Right atrium auricular region (tissue), 2 donors: ENCODE measurements around the gene KDM8. TPM values are rescaled to one million over a fixed set of nuclear protein-coding genes. Genes with fewer than 3 reads are reported as not detected.

Experiments
- DNase-seq: peaks from one replicate; pipeline ENCODE4 v3.0.0-alpha.2; 2019; ENCODE audit warnings: low spot score
- H3K27ac ChIP-seq, 2 donors: fragments of 200-600 bp; sonication (generic); 1 replicate in 1 of 2; 2 replicates in 1 of 2; pipeline ENCODE4 v1.5.1; 2016 to 2019
- H3K27me3 ChIP-seq, 2 donors: fragments of 200-600 bp; sonication (generic); one replicate each; pipeline versions ENCODE4 v1.5.1 to v1.6.0; 2017 to 2019
- H3K36me3 ChIP-seq: fragments of 200-600 bp; sonication (generic); one replicate; pipeline ENCODE4 v1.5.1; 2016
- H3K4me1 ChIP-seq, 2 donors: fragments of 200-600 bp; sonication (generic); one replicate each; pipeline versions ENCODE4 v1.5.1 to v1.6.0; 2017 to 2019
- H3K4me3 ChIP-seq, 2 donors: fragments of 200-600 bp; sonication (generic); 1 replicate in 1 of 2; 2 replicates in 1 of 2; pipeline ENCODE4 v1.5.1; 2017 to 2019; ENCODE audit warnings: mild to moderate bottlenecking in 1 of 2, moderate library complexity in 1 of 2
- H3K9me3 ChIP-seq, 2 donors: fragments of 200-600 bp; sonication (generic); one replicate each; pipeline ENCODE4 v1.5.1; 2019
- CTCF ChIP-seq, 2 donors: fragments of 200-600 bp; sonication (generic); IDR thresholded peaks; one replicate each; pipeline ENCODE4 v1.5.1; 2019; ENCODE audit warnings: antibody characterized with exemption in 2 of 2
- total RNA-seq, 2 donors: library from RNA; depleted of rRNA; stranded (reverse); fragments of >200 nt; gene quantifications; one replicate each; pipeline ENCODE4 v1.1.0, GENCODE V29; 2016

The KDM8 gene
- total RNA-seq, 2 donors from 2014 or later, result 2.9 to 3.8 TPM

DNA sequence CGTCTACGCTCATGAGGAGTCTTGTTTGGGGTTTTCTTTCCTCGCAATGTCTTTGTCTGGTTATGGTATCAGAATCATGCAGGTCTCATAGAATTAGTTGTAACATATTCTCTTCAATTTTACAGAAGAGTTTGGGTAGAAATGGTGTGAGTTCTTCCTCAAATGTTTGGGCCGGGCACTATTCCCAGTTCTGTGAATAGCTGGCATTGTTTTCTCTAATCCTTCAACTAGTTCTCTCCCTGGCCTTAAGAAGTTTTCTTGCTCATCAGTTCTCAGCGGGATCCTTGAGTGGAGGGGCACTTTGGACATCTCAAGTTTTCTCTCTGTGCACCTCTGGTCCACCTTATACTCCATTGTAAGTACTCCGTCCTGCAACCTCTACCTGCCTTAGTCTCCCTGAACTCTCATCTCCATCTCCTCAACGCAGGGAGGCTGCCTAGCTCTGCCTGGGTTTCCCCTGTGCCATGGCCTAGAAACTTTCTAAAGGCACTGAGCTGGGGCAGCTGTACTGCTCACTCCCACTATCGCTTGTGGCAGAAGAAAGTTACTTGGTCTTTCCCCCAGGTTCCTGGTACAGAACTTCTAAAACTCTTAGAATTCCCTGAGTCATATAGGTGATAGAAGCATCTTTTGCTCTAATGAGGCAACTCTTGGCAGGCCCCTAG is 48.3 kb downstream of the KDM8 start:
- no peak overlapping the region for H3K4me3 ChIP-seq
- H3K27me3 ChIP-seq, result no peaks in the 10 kb centered on the region
- H3K9me3 ChIP-seq, result no peaks in the 10 kb centered on the region
- peaks cover 14% of the 10 kb centered on the region for H3K36me3 ChIP-seq
- H3K27ac ChIP-seq, result no peak overlapping the region
- peak; percentile 18 for DNase-seq
- no peak for TF ChIP-seq CTCF (IDR thresholded peaks at IDR 0.05)
- peaks cover 0 to 16% of the 10 kb centered on the region in 2 donors for H3K4me1 ChIP-seq

- no peak for DNase-seq
- no peak overlapping the region for H3K4me3 ChIP-seq
- H3K27ac ChIP-seq, result no peak overlapping the region
- no peaks in the 10 kb centered on the region for H3K27me3 ChIP-seq
- peaks cover 0 to 16% of the 10 kb centered on the region in 2 donors for H3K4me1 ChIP-seq
- no peaks in the 10 kb centered on the region for H3K9me3 ChIP-seq
- no peak for TF ChIP-seq CTCF (IDR thresholded peaks at IDR 0.05)
- peaks cover 17% of the 10 kb centered on the region for H3K36me3 ChIP-seq
Observed at GRCh38 chr16:27252206-27252585, 48.9 kb downstream of the KDM8 start.

DNA sequence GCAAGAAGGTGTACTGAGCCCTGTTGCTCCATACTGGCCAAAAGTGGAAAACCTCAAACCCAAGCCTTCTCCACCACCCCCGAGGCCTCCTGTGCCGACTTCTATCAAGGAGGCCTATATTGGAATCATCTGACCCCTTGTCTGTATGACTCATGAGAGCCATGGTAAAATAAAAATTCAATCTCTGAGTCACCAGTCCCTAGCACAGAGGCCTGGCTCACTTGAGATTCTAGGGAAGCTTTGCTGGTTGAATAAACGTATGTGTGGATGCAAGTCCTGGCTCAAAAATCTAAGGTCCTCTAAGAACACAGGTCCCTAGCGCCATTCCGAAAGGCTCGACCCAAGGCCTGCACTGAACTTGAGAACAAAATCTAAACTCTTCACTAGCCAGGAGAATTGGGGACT is 50.2 kb downstream of the KDM8 start:
- H3K27ac ChIP-seq, result peak overlapping the region in 1 of 2 donors; percentile 38
- H3K4me3 ChIP-seq, result no peak overlapping the region
- H3K9me3 ChIP-seq, result no peaks in the 10 kb centered on the region
- peaks cover 17% of the 10 kb centered on the region for H3K36me3 ChIP-seq
- no peak for TF ChIP-seq CTCF (IDR thresholded peaks at IDR 0.05)
- DNase-seq, result peak; percentile 57
- no peaks in the 10 kb centered on the region for H3K27me3 ChIP-seq
- H3K4me1 ChIP-seq, result peaks cover 0 to 26% of the 10 kb centered on the region in 2 donors

DNA sequence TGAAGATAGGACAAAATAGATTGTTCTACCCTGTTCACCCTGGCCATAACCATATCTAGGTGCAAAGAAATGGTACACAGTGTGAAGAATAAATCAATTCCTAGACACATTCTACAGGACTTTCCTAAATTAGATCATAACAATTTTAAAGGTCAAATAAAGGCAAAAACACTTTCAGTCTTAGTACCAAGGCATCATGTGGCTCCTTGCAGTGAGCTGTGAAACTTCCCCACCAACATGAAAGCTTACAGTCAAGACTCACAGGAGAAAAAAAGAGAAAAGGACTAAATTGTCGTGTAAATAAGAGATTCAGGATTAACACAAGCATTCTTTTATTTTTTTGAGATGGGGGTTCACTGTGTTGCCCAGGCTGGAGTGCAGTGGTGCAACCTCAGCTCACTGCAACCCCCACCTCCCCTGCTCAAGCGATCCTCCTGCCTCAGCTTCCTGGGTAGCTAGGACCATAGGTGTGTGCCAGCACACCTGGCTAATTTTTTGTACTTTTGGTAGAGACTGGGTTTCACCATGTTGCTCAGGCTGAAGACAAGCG is 51.0 kb downstream of the KDM8 start:
- no peak for TF ChIP-seq CTCF (IDR thresholded peaks at IDR 0.05)
- no peak for DNase-seq
- H3K4me1 ChIP-seq, result peaks cover 0 to 31% of the 10 kb centered on the region in 2 donors
- H3K4me3 ChIP-seq, result no peak overlapping the region
- no peaks in the 10 kb centered on the region for H3K9me3 ChIP-seq
- H3K27me3 ChIP-seq, result no peaks in the 10 kb centered on the region
- peaks cover 17% of the 10 kb centered on the region for H3K36me3 ChIP-seq
- peak overlapping the region in 1 of 2 donors; percentile 5 for H3K27ac ChIP-seq

- peaks cover 0 to 31% of the 10 kb centered on the region in 2 donors for H3K4me1 ChIP-seq
- DNase-seq, result no peak
- no peaks in the 10 kb centered on the region for H3K9me3 ChIP-seq
- peaks cover 17% of the 10 kb centered on the region for H3K36me3 ChIP-seq
- H3K27ac ChIP-seq, result no peak overlapping the region
- no peak for TF ChIP-seq CTCF (IDR thresholded peaks at IDR 0.05)
- no peak overlapping the region for H3K4me3 ChIP-seq
- no peaks in the 10 kb centered on the region for H3K27me3 ChIP-seq
Observed at GRCh38 chr16:27256861-27257260, 53.5 kb downstream of the KDM8 start.
